CD4-positive, alpha-beta T cell (primary cell): ENCODE measurements around the gene GINS3. TPM values are rescaled to one million over a fixed set of nuclear protein-coding genes. Genes with fewer than 3 reads are reported as not detected.

ENCODE experiments used
- ATAC-seq: fragments of 200-7000 bp; cut with Tn5 transposase; one replicate; pipeline ENCODE4 v1.10.0; 2022; ENCODE audit warnings: mild to moderate bottlenecking; ENCODE audit not compliant: poor library complexity
- CTCF ChIA-PET: fragments of 350-600 bp; sonication (Branson Sonifier 250); formaldehyde crosslinking; loops from one replicate; lab custom pipeline; 2021; ENCODE audit warnings: antibody characterized with exemption, inconsistent platforms; lab: Charles Lee
- POLR2A ChIA-PET: fragments of 350-600 bp; sonication (Branson Sonifier 250); formaldehyde crosslinking; loops from one replicate; lab custom pipeline; 2021; ENCODE audit warnings: antibody characterized with exemption, inconsistent platforms; lab: Charles Lee
- DNase-seq, 14 experiments: peaks; one replicate each; pipeline ENCODE4 v3.0.0-alpha.2; 2013 to 2020; ENCODE audit warnings: mixed read lengths in 2 of 14
- H3K27ac ChIP-seq, 2 donors: one replicate each; pipeline versions ENCODE4 v1.5.1 to v1.7.0; 2013; ENCODE audit warnings: low read length in 2 of 2, low read depth in 1 of 2, mild to moderate bottlenecking in 1 of 2
- H3K27me3 ChIP-seq, 2 experiments: 1 replicate in 1 of 2; 2 replicates in 1 of 2; pipeline versions ENCODE4 v1.6.1 to v1.7.0; 2013; ENCODE audit warnings: low read length in 2 of 2, control low read depth in 1 of 2, mild to moderate bottlenecking in 1 of 2, moderate library complexity in 1 of 2; ENCODE audit not compliant: insufficient read depth in 2 of 2, control insufficient read depth in 1 of 2
- H3K36me3 ChIP-seq: one replicate; pipeline ENCODE4 v1.6.1; 2013; ENCODE audit warnings: low read length, control low read depth; ENCODE audit not compliant: insufficient read depth
- H3K4me1 ChIP-seq: one replicate; pipeline ENCODE4 v1.6.1; 2013; ENCODE audit warnings: low read length, control low read depth; ENCODE audit not compliant: insufficient read depth
- H3K4me3 ChIP-seq: one replicate; pipeline ENCODE4 v1.5.1; 2013; ENCODE audit warnings: mild to moderate bottlenecking, low read length, moderate library complexity
- H3K9me3 ChIP-seq, 2 experiments: 1 replicate in 1 of 2; 2 replicates in 1 of 2; pipeline versions ENCODE4 v1.6.1 to v1.7.0; 2013; ENCODE audit warnings: low read length in 2 of 2, mild to moderate bottlenecking in 2 of 2, control low read depth in 1 of 2, moderate library complexity in 1 of 2; ENCODE audit not compliant: control insufficient read depth in 1 of 2, insufficient read depth in 1 of 2
- H3K27ac Mint-ChIP-seq: one replicate; pipeline ENCODE4 v1.8.0; 2020; ENCODE audit warnings: mixed read lengths
- H3K27me3 Mint-ChIP-seq: one replicate; pipeline ENCODE4 v1.8.0; 2021; ENCODE audit warnings: mixed read lengths
- H3K36me3 Mint-ChIP-seq: one replicate; pipeline ENCODE4 v1.8.0; 2021; ENCODE audit warnings: low read depth, mixed read lengths
- H3K4me1 Mint-ChIP-seq: one replicate; pipeline ENCODE4 v1.8.0; 2021; ENCODE audit warnings: low read depth, mixed read lengths
- H3K4me3 Mint-ChIP-seq: one replicate; pipeline ENCODE4 v1.8.0; 2020; ENCODE audit warnings: mild to moderate bottlenecking, mixed read lengths
- H3K9me3 Mint-ChIP-seq: one replicate; pipeline ENCODE4 v1.8.0; 2020; ENCODE audit warnings: mixed read lengths
- CTCF ChIP-seq: fragments of 200-600 bp; IDR thresholded peaks from one replicate; pipeline ENCODE4 v1.8.0; 2022; ENCODE audit warnings: antibody characterized with exemption, mild to moderate bottlenecking
- intact Hi-C, 2 experiments: fragments of 100-400 bp; cut with DNase I in 1 of 2; cut with micrococcal nuclease in 1 of 2; formaldehyde crosslinking; loops; one replicate each; pipeline versions ENCODE4 v1.15.1 to v1.9.0; 2023 to 2025; cut with DNase I, micrococcal nuclease
- total RNA-seq, 174 experiments: library from RNA in 2 of 174; stranded (reverse) in 2 of 174; gene quantifications; one replicate each; pipeline ENCODE4 v1.2.3 and lab custom pipeline; 2021 to 2026

The GINS3 gene
- total RNA-seq, 2 experiments from 2014 or later: 0.27 to 0.36 TPM

GRCh38 chr16:58402796-58403195 lies 10.5 kb downstream of the GINS3 start:
- no peak overlapping the region for H3K4me3 ChIP-seq
- DNase-seq (no peak), ATAC-seq (no peak)
- no peak for TF ChIP-seq CTCF
- intact Hi-C loops: no loop called here
- H3K27me3 Mint-ChIP-seq: no peaks in the 10 kb centered on the region
- no peaks in the 10 kb centered on the region for H3K27me3 ChIP-seq
- H3K9me3 Mint-ChIP-seq: no peaks in the 10 kb centered on the region
- ChIA-PET CTCF (no interaction called here), POLR2A (no interaction called here)
- H3K36me3 Mint-ChIP-seq: no peaks in the 10 kb centered on the region
- H3K27ac Mint-ChIP-seq: no peak overlapping the region
- H3K4me1 ChIP-seq: no peaks in the 10 kb centered on the region
- H3K36me3 ChIP-seq: no peaks in the 10 kb centered on the region
- no peaks in the 10 kb centered on the region for H3K4me1 Mint-ChIP-seq
- no peak overlapping the region for H3K4me3 Mint-ChIP-seq
- no peak overlapping the region for H3K27ac ChIP-seq
- H3K9me3 ChIP-seq: no peaks in the 10 kb centered on the region

DNA sequence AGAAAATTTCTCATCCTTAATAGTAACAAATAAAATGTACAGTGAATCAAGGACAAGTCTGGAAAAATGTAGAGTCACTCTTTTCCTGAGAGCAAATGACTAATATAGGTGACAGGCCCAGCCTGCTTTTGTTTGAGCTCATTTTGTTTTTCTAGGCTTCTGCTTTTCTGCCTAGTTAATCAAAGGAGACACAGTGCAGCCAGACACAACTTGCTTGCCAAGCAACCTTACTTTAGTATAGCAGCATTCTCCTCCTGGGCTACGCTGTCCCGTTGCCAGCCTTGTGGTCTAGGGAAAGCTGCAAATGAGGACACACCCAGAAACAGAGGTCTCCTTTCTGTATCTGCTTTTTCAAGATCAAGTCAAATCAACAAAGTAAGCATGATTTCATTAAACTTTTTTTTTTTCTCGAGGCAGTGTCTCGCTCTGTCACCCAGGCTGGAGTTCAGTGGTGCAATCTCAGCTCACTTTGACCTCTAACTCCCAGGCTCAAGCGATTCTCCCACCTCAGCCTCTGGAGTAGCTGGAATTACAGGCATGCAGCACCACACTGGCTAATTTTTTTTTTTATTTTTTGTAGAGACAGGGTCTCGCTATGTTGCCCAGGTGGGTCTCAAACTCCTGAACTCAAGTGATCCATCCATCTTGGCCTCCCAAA lies 17.2 kb downstream of the GINS3 start:
- ATAC-seq (no peak), DNase-seq (no peak)
- Histone ChIP-seq H3K9me3 (no peaks in the 10 kb centered on the region), H3K36me3 (no peaks in the 10 kb centered on the region), H3K27me3 (no peaks in the 10 kb centered on the region), H3K4me3 (no peak overlapping the region), H3K4me1 (no peaks in the 10 kb centered on the region), H3K27ac (no peak overlapping the region)
- intact Hi-C loops: no loop called here
- Mint-ChIP-seq H3K9me3 (no peaks in the 10 kb centered on the region), H3K27me3 (no peaks in the 10 kb centered on the region), H3K4me3 (no peak overlapping the region), H3K36me3 (no peaks in the 10 kb centered on the region), H3K27ac (no peak overlapping the region), H3K4me1 (no peaks in the 10 kb centered on the region)
- ChIA-PET CTCF (no interaction called here), POLR2A (no interaction called here)
- no peak for TF ChIP-seq CTCF

DNA sequence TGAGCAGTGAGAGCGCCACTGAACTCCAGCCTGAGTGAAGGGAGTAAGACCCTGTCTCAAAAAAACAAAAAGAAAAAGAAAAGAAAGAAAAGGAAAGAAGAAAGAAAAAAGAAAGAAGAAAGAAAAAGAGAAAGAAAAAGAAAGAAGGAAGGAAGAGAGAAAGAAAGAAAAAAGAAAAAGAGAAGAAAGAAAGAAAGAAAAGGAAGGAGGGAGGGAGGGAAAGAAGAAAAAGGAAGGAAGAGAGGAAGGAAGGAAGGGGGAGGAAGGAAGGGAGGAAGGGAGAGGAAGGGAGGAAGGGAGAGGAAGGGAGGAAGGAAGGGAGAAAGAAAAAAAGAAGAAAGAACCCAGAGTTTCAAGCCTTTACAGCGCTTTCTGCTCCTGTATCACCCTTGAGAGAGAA lies 19.1 kb downstream of the GINS3 start:
- Histone ChIP-seq H3K9me3 (no peaks in the 10 kb centered on the region), H3K4me1 (no peaks in the 10 kb centered on the region), H3K4me3 (no peak overlapping the region), H3K36me3 (no peaks in the 10 kb centered on the region), H3K27ac (no peak overlapping the region), H3K27me3 (no peaks in the 10 kb centered on the region)
- Mint-ChIP-seq H3K4me1 (no peaks in the 10 kb centered on the region), H3K36me3 (no peaks in the 10 kb centered on the region), H3K27ac (no peak overlapping the region), H3K27me3 (no peaks in the 10 kb centered on the region), H3K4me3 (no peak overlapping the region), H3K9me3 (no peaks in the 10 kb centered on the region)
- intact Hi-C loops: loop anchor here in 1 of 2 experiments (5.0 kb wide), 1 partner anchor 44 kb away; no protein-coding TSS in a partner anchor
- CTCF ChIA-PET: no interaction called here
- POLR2A ChIA-PET: no interaction called here
- TF ChIP-seq CTCF: no peak
- ATAC-seq (no peak), DNase-seq (no peak)
